H1 (cell line): ENCODE data around the gene ZACN. TPM values are rescaled to one million over a fixed set of nuclear protein-coding genes. Genes with fewer than 3 reads are reported as not detected.

Experiments used
- CTCF ChIA-PET: fragments of 300-600 bp; sonication (Branson Sonifier 250); formaldehyde crosslinking; loops from one replicate; lab custom pipeline; 2021; ENCODE audit not compliant: partially characterized antibody; lab: Charles Lee
- POLR2A ChIA-PET: fragments of 300-600 bp; sonication (Branson Sonifier 250); formaldehyde crosslinking; loops from one replicate; lab custom pipeline; 2021; ENCODE audit warnings: inconsistent platforms; ENCODE audit not compliant: partially characterized antibody; lab: Charles Lee
- DNase-seq, 2 experiments: peaks; one replicate each; pipeline versions ENCODE4 v3.0.0 to v3.0.0-alpha.2; 2010 to 2022; ENCODE audit warnings: low spot score in 2 of 2, low read depth in 1 of 2, mixed read lengths in 1 of 2
- FAIRE-seq: peaks from 2 replicates; lab custom pipeline; 2011; peaks lifted over from hg19 to GRCh38; lab: Jason Lieb, UNC
- H2AFZ ChIP-seq: 2 replicates; pipeline ENCODE4 v1.8.1; 2012; ENCODE audit warnings: low read length, inconsistent platforms
- H2AK5ac ChIP-seq: 2 replicates; pipeline ENCODE4 v1.6.1; 2013; ENCODE audit warnings: low read depth, low read length
- H2BK120ac ChIP-seq: replicated peaks from 2 replicates; pipeline ENCODE3; 2013; ENCODE audit warnings: low read depth, low read length, inconsistent platforms
- H2BK12ac ChIP-seq: 2 replicates; pipeline ENCODE4 v1.6.1; 2013; ENCODE audit warnings: low read depth, low read length
- H2BK15ac ChIP-seq: 2 replicates; pipeline ENCODE4 v1.6.1; 2013; ENCODE audit warnings: low read length
- H2BK20ac ChIP-seq: 2 replicates; pipeline ENCODE4 v1.6.1; 2013; ENCODE audit warnings: low read length
- H2BK5ac ChIP-seq: 2 replicates; pipeline ENCODE4 v1.6.1; 2013; ENCODE audit warnings: low read depth, low read length
- H3K14ac ChIP-seq: 2 replicates; pipeline ENCODE4 v1.6.1; 2013; ENCODE audit warnings: inconsistent platforms; ENCODE audit not compliant: insufficient read length
- H3K18ac ChIP-seq: 2 replicates; pipeline ENCODE4 v1.6.1; 2013; ENCODE audit warnings: low read length; ENCODE audit errors: extremely low read depth
- H3K23ac ChIP-seq: 2 replicates; pipeline ENCODE4 v1.6.1; 2013; ENCODE audit warnings: inconsistent platforms; ENCODE audit not compliant: insufficient read length
- H3K23me2 ChIP-seq: 2 replicates; pipeline ENCODE4 v1.6.1; 2013; ENCODE audit warnings: low read depth, low read length
- H3K27ac ChIP-seq: 2 replicates; pipeline ENCODE4 v1.6.1; 2011; ENCODE audit warnings: low read depth, low read length, inconsistent platforms
- H3K27me3 ChIP-seq, 4 experiments: replicated peaks in 1 of 4; 1 replicate in 1 of 4; 2 replicates in 3 of 4; pipeline versions ENCODE4 v1.6.1 to v1.8.1; 2011 to 2013; ENCODE audit warnings: low read length in 3 of 4, mild to moderate bottlenecking in 3 of 4, inconsistent platforms in 2 of 4, mixed read lengths in 2 of 4, moderate library complexity in 1 of 4; ENCODE audit not compliant: control insufficient read depth in 3 of 4, insufficient read depth in 3 of 4; ENCODE audit errors: extremely low read depth in 1 of 4
- H3K36me3 ChIP-seq, 4 experiments: 2 replicates each; pipeline versions ENCODE4 v1.6.1 to v1.8.1; 2011 to 2013; ENCODE audit warnings: mild to moderate bottlenecking in 4 of 4, low read length in 3 of 4, moderate library complexity in 2 of 4, control low read depth in 1 of 4, inconsistent platforms in 1 of 4; ENCODE audit not compliant: insufficient read depth in 4 of 4, control insufficient read depth in 2 of 4
- H3K4ac ChIP-seq: replicated peaks from 2 replicates; pipeline ENCODE3; 2013; ENCODE audit warnings: low read length, low read depth, mixed read lengths, inconsistent platforms; ENCODE audit not compliant: insufficient read length
- H3K4me1 ChIP-seq, 4 experiments: replicated peaks in 1 of 4; 1 replicate in 1 of 4; 2 replicates in 3 of 4; pipeline versions ENCODE4 v1.6.1 to v1.8.1; 2011 to 2013; ENCODE audit warnings: low read length in 3 of 4, inconsistent platforms in 2 of 4, mixed read lengths in 1 of 4; ENCODE audit not compliant: insufficient read depth in 4 of 4, control insufficient read depth in 3 of 4
- H3K4me2 ChIP-seq, 2 experiments: 2 replicates each; pipeline versions ENCODE4 v1.6.1 to v1.8.1; 2011 to 2013; ENCODE audit warnings: low read depth in 2 of 2, low read length in 2 of 2, control low read depth in 1 of 2, inconsistent platforms in 1 of 2, mild to moderate bottlenecking in 1 of 2; ENCODE audit not compliant: insufficient read depth in 1 of 2
- H3K4me3 ChIP-seq, 4 experiments: fragments of 200-600, 300-600 bp in 1 of 4; sonication (generic), shearing (Covaris generic), sonication (Bioruptor Twin) in 1 of 4; 2 replicates each; pipeline versions ENCODE4 v1.5.1 to v1.8.1; 2011 to 2016; ENCODE audit warnings: low read length in 4 of 4, low read depth in 3 of 4, control low read depth in 2 of 4, inconsistent platforms in 2 of 4, mild to moderate bottlenecking in 2 of 4, mixed read lengths in 1 of 4, moderate library complexity in 1 of 4; ENCODE audit not compliant: insufficient read depth in 2 of 4; ENCODE audit errors: extremely low read depth in 1 of 4
- H3K56ac ChIP-seq: replicated peaks from 2 replicates; pipeline ENCODE3; 2013; ENCODE audit warnings: low read depth, mild to moderate bottlenecking, mixed read lengths, low read length, inconsistent platforms; ENCODE audit not compliant: insufficient read length
- H3K79me1 ChIP-seq: 2 replicates; pipeline ENCODE4 v1.6.1; 2013; ENCODE audit warnings: low read depth, low read length, control low read depth
- H3K79me2 ChIP-seq, 2 experiments: 2 replicates each; pipeline versions ENCODE4 v1.6.1 to v1.8.1; 2012 to 2013; ENCODE audit warnings: low read length in 2 of 2, mild to moderate bottlenecking in 2 of 2, inconsistent platforms in 1 of 2; ENCODE audit not compliant: insufficient read depth in 2 of 2, control insufficient read depth in 1 of 2
- H3K9ac ChIP-seq, 4 experiments: replicated peaks in 1 of 4; 1 replicate in 1 of 4; 2 replicates in 3 of 4; pipeline versions ENCODE4 v1.6.1 to v1.8.1; 2011 to 2013; ENCODE audit warnings: low read depth in 3 of 4, low read length in 3 of 4, control low read depth in 2 of 4, mild to moderate bottlenecking in 2 of 4, moderate library complexity in 2 of 4, inconsistent platforms in 1 of 4; ENCODE audit errors: extremely low read depth in 1 of 4
- H3K9me3 ChIP-seq, 2 experiments: 2 replicates each; pipeline versions ENCODE4 v1.6.1 to v1.8.1; 2012 to 2013; ENCODE audit warnings: mild to moderate bottlenecking in 2 of 2, moderate library complexity in 2 of 2, control low read depth in 1 of 2, inconsistent platforms in 1 of 2, low read depth in 1 of 2, low read length in 1 of 2, mixed read lengths in 1 of 2; ENCODE audit not compliant: insufficient read depth in 2 of 2
- H4K20me1 ChIP-seq, 2 experiments: replicated peaks in 1 of 2; 2 replicates each; pipeline versions ENCODE3 to v1.8.1; 2011 to 2013; ENCODE audit warnings: inconsistent platforms in 2 of 2, low read length in 2 of 2, mild to moderate bottlenecking in 1 of 2; ENCODE audit not compliant: insufficient read depth in 2 of 2, control insufficient read depth in 1 of 2
- H4K5ac ChIP-seq: 2 replicates; pipeline ENCODE4 v1.6.1; 2013; ENCODE audit warnings: low read length, low read depth, mixed read lengths, inconsistent platforms; ENCODE audit not compliant: insufficient read length
- H4K8ac ChIP-seq: 2 replicates; pipeline ENCODE4 v1.8.0; 2013; ENCODE audit warnings: mild to moderate bottlenecking, moderate library complexity, low read length, inconsistent platforms; ENCODE audit not compliant: insufficient read depth; ENCODE audit errors: extremely low read depth
- H4K91ac ChIP-seq: replicated peaks from 2 replicates; pipeline ENCODE3; 2013; ENCODE audit warnings: low read length, mixed read lengths, inconsistent platforms; ENCODE audit not compliant: insufficient read length
- EGR1 ChIP-seq: IDR thresholded peaks from 2 replicates; pipeline ENCODE4 v1.6.1; 2011; ENCODE audit warnings: low read depth, low read length, borderline replicate concordance
- RAD21 ChIP-seq, 2 experiments: IDR thresholded peaks in 1 of 2; conservative IDR thresholded peaks in 1 of 2; 2 replicates each; pipeline ENCODE4 v1.6.1; 2011; ENCODE audit warnings: low read depth in 2 of 2, low read length in 2 of 2, improper control_type of control experiment in 1 of 2, inconsistent platforms in 1 of 2, mild to moderate bottlenecking in 1 of 2, moderate library complexity in 1 of 2
- WGBS, 2 experiments: shearing (Covaris generic) in 1 of 2; methylation state at CpG; one replicate each; pipeline versions ENCODE4 v1.1.6 to v1.1.7; 2013 to 2015; ENCODE audit warnings: low lambda C conversion rate in 2 of 2, mixed read lengths in 2 of 2, inconsistent platforms in 1 of 2, low coverage in 1 of 2, missing lambda C conversion rate in 1 of 2; ENCODE audit not compliant: insufficient replicate concordance in 2 of 2, insufficient coverage in 1 of 2, insufficient read length in 1 of 2; ENCODE audit errors: extremely low coverage in 1 of 2, missing lambda C conversion rate in 1 of 2; 5-methylcytosine and 5-hydroxymethylcytosine counted together
- polyA plus RNA-seq, 7 experiments: library from polyadenylated mRNA; depleted of rRNA in 3 of 7; stranded (reverse) in 5 of 7; unstranded in 2 of 7; fragments of >200 nt in 5 of 7; fragments of 200-250 nt in 2 of 7; gene quantifications; 1 replicate in 5 of 7; 2 replicates in 1 of 7; 4 replicates in 1 of 7; pipeline versions ENCODE4 v1.2.1 to v1.2.3, GENCODE V29; 2011 to 2013; ENCODE audit warnings: missing spikeins in 2 of 7, mixed read lengths in 2 of 7
- total RNA-seq: library from RNA; stranded (reverse); fragmentation: NEBNext Ultra II Directional; extraction: Animal tissue kit (Norgen Biotek cat#: 25700); gene quantifications from 2 replicates; pipeline ENCODE4 v1.2.1, GENCODE V29; 2021

The ZACN gene
- total and polyA plus RNA-seq, 2 of the 8 experiments (the other 6 are each of a cell fraction or from before 2014, with no cell fraction given), result 0.26 TPM; not detected in 1

- POLR2A ChIA-PET, result interaction anchor here (0.6 to 4.6 kb wide), 18 partner anchors 8 to 553 kb away, joined by 3 to 23 read pairs (median 4); partner anchors contain the start of genes CDK3, GALR2, MRPL38 and SRP68
- peak overlapping the region; percentile 92; the same call in 1 of the 2 replicates for H2BK15ac ChIP-seq
- peaks cover 8% of the 10 kb centered on the region for H3K79me1 ChIP-seq
- peak overlapping the region in 3 of 4 experiments; percentile 40 to 85 (median 70); a peak in 6 of 7 replicates for H3K9ac ChIP-seq
- H3K23ac ChIP-seq, result no peak overlapping the region
- peak overlapping the region; percentile 66; the same call in 1 of the 2 replicates for H2BK20ac ChIP-seq
- WGBS, 2 experiments, result 86% methylated on average over 28 of the region's 29 CpGs; no CpG with 5 or more reads in 1 of the 2 experiments
- no peak overlapping the region for H3K14ac ChIP-seq
- peak overlapping the region; percentile 97 for H3K4ac ChIP-seq
- no peak for FAIRE-seq
- peaks cover 5 to 8% of the 10 kb centered on the region in 2 experiments; a peak in 3 of 4 replicates for H3K79me2 ChIP-seq
- no peak overlapping the region for H2BK120ac ChIP-seq
- no peaks in the 10 kb centered on the region for H3K9me3 ChIP-seq
- H3K4me1 ChIP-seq, result peaks cover 6 to 16% (median 9%) of the 10 kb centered on the region in 4 experiments; a peak in 6 of 7 replicates
- H3K4me3 ChIP-seq, result peak overlapping the region; percentile 53 to 81 (median 73); a peak in 6 of 8 replicates
- H4K8ac ChIP-seq, result peak overlapping the region; percentile 96
- DNase-seq, result no peak
- no peaks in the 10 kb centered on the region for H3K27me3 ChIP-seq
- peak overlapping the region; percentile 78; the same call in 1 of the 2 replicates for H3K27ac ChIP-seq
- H2AK5ac ChIP-seq, result no peak overlapping the region; the same call in 1 of the 2 replicates
- peak overlapping the region; percentile 32 for H4K91ac ChIP-seq
- no peaks in the 10 kb centered on the region for H4K20me1 ChIP-seq
- peaks cover 9% of the 10 kb centered on the region; the same call in 1 of the 2 replicates for H3K23me2 ChIP-seq
- CTCF ChIA-PET, result interaction anchor here (0.8 to 41.5 kb wide), 14 partner anchors 11 to 325 kb away, joined by 3 to 778 read pairs (median 4); partner anchors contain the start of genes FOXJ1 and GALR2
- H2BK12ac ChIP-seq, result 0 out of 2 replicates have a peak overlapping the region, but pooled peaks have one; percentile 87
- peak overlapping the region; percentile 59 for H4K5ac ChIP-seq
- H2AFZ ChIP-seq, result peak overlapping the region; percentile 63; the same call in 1 of the 2 replicates
- TF ChIP-seq RAD21 (IDR thresholded peaks at IDR 0.05 in 1 of 2, conservative IDR thresholded peaks at IDR 0.05 in 1 of 2; ENCODE audit: low read depth in 2 of 2, low read length in 2 of 2), result 0 out of 4 replicates have a peak, but pooled peaks of 1 of the 2 experiments have one; percentile 5
- no peak for TF ChIP-seq EGR1
- peak overlapping the region; percentile 99 for H3K18ac ChIP-seq
- peaks cover 8 to 23% (median 12%) of the 10 kb centered on the region in 4 experiments for H3K36me3 ChIP-seq
- peak overlapping the region; percentile 86 for H2BK5ac ChIP-seq
- peak overlapping the region; percentile 78 to 97 for H3K4me2 ChIP-seq
- H3K56ac ChIP-seq, result no peak overlapping the region
Measured at GRCh38 chr17:76104140-76104895, 25.3 kb downstream of the ZACN start.
